ENCODE measurements around the gene BRSK2.
"Not testable (repeated sequence)": the region's sequence is repeated elsewhere in the genome, so short reads cannot be mapped to it uniquely, and the experiment has no call there.

Gene BRSK2

DNA sequence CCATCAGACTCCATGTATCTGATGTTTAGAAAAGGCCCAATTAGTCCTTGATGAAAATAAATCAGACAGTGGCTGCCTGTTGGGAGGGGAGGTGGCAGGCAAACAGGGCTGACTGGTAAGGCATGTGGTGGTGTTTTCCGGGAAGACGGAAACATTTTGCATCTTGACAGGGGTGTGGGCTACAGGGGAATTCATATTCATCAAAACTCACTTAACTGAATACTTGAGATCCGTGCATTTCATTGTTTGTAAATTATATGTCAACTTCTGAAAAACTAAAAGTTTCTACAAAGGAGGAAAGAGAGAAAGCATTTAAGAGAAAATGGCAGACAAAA, 107.0 kb downstream of the BRSK2 start:
- no peak for DNase-seq

GRCh38 chr11:1497600-1497999, 107.9 kb downstream of the BRSK2 start:
- no peak for DNase-seq

DNA sequence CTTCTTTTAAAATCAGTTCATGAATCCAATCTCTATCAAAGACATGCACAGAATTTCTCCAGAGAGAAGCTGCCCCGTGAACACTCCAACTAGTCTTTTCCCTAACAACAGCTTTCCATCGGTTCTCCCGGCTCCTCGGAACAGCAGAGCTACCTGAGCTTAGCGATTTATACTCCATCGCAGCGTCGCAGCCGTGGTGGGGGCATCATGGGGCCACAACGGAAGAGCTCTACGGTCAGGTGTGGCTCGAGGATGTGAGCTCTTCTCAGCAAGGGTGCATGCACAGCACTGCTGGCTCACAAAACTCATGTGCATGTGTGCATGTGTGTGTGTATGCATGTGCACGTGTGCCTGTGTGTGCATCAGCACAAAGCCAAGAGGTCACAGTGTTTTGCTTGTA, 108.5 kb downstream of the BRSK2 start:
- DNase-seq, result no peak

DNA sequence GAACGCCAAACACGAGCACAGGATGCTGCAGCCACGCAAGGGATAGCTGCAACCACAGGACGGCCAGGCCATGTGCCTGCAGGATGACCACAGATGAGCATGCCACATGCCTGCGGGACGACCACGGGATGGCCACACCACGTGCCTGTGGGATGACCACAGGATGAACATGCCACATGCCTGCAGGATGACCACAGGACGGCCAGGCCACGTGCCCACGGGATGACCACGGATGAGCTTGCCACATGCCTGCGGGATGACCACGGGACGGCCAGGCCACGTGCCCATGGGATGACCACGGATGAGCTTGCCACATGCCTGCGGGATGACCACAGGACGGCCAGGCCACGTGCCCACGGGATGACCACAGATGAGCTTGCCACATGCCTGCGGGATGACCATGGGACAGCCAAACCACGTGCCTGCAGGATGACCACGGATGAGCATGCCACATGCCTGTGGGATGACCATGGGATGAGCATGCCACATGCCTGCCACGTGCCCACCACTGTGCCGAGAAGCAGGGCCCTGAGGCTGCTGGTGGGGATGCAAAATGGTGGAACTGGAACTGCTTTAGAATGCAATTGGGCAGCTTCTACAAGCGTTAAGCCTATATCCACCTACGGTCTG, 109.6 kb downstream of the BRSK2 start:
- no peak for DNase-seq

GRCh38 chr11:1499899-1500298, 110.2 kb downstream of the BRSK2 start:
- no peak for DNase-seq

DNA sequence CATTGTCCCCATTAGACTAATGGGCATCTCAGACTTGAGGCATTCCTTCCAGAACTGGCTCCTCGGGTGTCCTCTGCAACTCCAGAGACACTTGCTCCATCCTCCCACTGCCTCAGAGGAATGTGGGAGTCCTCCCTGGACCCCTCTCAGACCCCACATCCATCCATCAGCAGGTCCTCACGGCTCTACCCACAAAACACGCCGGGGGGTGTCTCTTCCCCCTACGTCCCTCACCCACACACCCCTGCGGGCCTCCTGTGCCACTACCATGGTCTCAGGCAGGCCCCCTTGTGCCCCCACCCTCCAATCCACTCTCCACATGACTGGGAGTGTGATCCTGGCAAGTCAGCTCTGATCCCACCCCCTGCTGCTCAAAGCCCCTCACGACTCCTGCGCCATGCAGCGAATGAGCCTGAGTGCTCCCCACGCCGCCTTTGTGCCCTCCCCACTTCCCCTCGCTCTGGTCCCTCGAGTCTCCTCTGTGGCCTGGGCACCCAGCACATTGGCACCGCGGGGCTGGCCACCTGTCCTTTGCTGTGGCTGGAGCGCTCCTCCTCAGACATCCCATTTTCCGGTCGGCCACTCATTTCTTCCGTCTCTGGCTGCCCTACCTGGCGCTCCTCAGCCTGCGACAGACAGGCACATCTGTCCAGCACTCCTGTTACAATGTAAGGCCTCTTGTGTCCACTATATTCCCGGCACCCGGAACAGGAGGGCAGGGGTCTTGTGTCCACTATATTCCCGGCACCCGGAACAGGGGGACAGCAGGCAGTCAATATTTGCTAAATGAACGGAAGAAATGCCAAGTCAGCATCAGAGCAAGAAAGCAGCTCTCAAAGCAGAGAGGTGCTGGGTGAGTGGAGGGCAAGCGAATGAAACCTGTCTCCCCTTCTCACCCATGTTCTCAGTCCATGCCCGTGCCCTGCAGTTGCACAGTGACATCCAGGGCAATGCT, 111.0 kb downstream of the BRSK2 start:
- DNase-seq, result no peak

DNA sequence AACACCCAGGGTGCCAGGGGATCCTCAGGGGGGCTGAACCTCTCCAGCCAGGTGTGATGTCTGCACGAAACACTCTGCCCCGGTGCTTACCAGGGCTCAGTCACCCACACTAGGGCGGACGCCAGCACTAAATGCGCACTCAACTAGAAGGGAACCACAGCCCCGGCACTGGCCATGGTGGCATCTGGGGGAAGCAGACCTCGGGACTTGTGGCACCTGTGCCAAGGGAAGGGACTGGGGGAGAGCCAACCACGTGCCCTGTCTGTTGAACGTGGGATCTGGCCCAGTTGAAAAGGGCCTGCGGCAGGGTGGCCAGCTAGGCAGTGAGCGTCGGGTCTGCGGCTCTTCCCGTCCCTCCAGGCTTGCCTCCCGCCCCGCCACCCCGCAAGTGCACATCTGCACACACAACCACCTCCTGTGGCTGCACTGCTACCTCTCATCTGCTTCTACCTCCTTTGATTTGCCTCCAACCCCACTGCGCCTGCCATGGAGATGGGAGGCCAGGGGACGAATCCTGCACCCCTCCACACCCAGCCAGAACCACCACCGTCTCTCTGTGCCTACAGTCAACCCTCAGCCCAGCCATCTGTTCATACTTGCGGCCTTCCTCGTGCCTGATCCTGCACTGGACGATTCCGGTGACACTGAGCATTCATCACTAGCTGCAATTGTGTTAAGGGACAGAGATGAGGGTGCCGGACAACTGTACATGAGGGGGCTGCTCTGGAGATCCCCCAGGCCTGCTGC, 111.9 kb downstream of the BRSK2 start:
- peak in 3 of 56 donors; percentile 19 to 43 (median 37) for DNase-seq

DNA sequence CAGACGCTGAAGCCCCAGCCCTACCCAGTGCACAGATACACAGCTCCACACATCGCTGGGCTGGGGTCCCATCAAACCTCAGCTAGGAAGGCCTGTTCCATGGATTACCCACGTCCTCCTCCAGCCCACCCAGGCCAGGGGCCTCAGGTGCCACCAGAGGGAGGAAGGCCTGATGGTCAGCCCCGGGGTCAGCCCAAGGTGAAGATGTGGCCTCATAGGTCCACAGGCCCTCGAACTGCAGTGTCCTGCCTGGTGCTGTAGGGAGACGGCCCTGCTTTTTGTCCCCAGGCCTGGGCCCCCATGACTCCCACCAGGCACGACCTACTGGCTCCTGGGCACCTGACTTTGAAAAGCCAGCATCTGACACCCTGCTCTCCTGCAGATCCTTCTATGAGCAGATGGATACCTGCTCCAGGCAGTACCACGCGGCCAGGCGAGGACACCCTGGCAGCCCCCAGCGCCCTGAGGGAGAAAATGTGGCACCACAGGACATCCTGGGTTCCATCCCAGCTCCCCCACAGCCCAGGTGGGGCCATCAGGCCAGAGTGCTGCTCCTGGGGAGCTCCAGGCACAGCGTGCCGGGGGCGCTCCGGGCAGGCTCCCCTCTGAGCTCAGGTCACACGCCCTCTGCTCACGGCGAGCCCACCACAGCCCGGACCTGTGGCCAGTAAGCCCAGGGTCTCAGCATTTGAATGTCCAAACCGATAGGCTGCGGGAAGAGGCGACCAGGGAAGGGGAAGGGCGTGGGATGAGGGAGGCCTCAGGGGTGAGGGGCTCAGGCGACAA, 112.6 kb downstream of the BRSK2 start:
- DNase-seq, result no peak

DNA sequence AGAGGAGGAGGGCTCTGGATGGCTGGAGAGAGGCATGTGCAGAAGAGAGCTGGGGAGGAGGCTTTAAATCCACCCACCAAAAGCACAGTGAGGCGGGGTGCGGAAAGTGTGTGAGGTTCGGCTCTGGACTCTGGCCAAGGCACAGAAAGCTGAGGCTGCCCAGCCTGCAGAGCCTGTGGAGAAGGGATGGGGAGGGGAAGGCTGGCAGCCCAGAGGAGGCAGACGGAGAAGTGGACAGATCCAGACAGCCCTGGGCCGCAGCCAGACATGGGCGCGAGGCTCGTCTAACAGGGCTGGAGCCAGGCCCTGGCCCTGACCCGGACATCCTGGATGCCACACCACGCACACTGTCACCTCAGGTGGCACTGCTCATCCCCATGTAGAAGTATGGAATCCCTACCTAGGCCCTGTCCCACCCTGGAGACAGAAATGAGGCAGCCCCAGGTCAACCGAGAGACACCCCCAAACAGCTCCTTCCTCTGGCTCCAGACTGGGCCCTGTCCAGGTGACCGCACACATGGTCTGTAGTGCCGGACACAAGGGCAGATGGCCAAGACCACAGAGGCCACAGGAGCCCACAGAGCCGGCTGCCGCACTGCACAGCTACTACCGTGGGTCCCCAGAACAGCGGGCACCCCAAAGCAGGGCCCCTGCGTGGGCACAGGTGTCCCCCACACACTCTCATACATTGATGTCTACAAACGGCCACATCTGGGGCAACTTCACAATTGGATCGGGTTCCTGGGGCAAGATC, 113.4 kb downstream of the BRSK2 start:
- peak in 39 of 56 donors; percentile 20 to 76 (median 51) for DNase-seq

DNA sequence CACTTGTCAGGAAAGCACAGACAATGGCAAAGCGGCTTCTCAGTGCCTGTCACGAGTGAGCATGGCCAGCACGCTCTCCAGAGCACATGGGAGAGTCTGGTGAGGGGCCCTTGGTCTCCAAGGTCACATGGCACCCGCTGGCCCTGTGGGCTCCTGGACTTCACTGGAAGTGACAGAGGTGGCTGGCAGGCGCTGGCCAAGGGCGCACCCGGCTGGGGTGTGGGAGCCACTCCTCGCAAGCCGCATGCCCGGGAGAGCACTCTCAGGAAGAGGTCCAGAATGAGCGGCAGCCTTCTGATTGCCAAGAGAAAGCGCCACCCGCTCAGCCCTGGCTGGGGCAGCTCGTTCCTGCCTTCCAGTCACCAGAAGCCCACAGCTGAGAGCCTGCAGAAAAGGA, 114.0 kb downstream of the BRSK2 start:
- DNase-seq, result peak in 29 of 56 donors; percentile 18 to 71 (median 42)

- DNase-seq, result no peak
Observed at GRCh38 chr11:1504138-1504537, 114.4 kb downstream of the BRSK2 start.

- no peak for DNase-seq
Observed at GRCh38 chr11:1504581-1505290, 115.0 kb downstream of the BRSK2 start.

DNA sequence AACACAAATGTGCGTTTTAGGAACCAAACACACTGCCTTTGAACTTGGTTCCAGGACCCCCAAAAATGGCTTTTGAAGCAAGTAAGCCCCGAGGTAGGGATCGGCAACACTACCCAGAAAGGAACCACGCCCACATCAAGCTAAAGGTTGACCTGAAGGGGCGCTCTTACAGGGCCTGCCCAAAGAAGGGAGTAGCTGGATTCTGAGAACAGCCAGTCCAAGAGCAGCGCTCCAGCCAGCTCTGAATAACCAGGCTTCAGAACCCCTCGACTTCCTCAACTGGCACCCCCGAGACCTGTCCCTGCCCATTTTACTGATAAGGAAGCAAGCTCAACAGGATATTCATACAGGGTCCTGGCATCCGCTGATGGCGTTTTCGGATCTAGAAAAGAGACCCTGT, 115.7 kb downstream of the BRSK2 start:
- no peak for DNase-seq

- no peak for DNase-seq
Observed at GRCh38 chr11:1506981-1507380, 117.2 kb downstream of the BRSK2 start.

DNA sequence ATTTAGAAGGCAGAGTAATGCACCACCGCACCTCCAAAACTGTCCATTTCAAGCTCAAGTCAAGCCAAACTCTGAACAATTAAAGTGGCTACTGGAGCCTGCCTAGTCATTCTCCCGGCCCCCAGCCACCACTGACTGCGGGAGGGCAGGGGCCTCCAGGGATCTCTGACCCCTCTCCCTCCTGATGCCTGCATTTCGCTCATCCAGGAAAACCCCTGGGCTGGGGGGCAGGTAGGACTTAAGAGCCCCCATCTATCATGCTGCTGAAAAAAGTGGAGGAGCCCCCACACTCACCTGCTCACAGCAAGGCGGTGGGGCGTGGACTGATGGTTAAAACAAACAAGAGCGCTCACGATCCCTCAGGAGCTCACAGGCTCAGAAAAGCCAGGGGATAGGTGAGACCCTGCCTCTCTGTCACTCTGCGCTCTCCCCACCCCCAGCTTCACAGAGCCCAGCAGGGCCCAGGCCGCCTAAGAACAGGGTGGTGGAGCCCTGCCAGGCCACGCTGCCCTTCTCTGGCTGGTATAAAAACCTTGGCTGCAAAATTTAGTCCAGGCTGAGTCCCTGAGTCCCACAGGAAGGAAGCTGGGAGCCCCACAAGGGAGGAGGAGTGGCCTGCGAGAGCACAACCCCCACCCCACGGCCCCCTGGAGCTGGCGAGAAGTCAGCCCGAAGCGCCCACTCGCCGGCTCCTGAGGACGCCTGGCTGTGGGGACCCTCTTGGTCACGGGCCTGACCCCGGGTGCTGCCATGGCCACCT, 117.8 kb downstream of the BRSK2 start:
- peak in 12 of 56 donors; percentile 17 to 53 (median 46) for DNase-seq

GRCh38 chr11:1508491-1508891, 118.8 kb downstream of the BRSK2 start:
- DNase-seq, result no peak

- DNase-seq, result no peak
Observed at GRCh38 chr11:1508986-1509385, 119.3 kb downstream of the BRSK2 start.

DNA sequence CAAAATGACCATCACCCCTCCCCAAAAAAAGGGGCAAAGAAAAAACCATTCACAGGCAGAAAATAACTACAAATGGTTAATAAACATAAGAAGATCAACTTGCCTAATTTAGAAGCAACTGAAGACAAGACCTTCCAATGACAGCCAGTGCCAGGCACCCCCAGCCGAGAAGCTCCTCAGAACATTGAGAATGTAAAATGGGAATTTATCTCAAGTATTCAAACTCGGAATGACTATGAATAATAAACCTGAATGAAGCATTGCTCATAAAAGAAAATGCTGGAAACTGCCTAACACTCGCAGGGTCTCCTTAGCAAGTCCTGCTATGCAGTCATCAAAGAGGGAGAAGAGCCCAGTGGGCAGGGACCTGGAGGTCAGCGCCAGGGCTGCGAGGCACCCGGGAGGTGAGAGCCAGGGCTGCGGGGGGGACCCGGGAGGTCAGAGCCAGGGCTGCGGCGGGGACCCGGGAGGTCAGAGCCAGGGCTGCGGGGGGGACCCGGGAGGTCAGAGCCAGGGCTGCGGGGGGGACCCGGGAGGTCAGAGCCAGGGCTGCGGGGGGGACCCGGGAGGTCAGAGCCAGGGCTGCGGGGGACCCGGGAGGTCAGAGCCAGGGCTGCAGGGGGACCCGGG, 120.0 kb downstream of the BRSK2 start:
- DNase-seq, result no peak

DNA sequence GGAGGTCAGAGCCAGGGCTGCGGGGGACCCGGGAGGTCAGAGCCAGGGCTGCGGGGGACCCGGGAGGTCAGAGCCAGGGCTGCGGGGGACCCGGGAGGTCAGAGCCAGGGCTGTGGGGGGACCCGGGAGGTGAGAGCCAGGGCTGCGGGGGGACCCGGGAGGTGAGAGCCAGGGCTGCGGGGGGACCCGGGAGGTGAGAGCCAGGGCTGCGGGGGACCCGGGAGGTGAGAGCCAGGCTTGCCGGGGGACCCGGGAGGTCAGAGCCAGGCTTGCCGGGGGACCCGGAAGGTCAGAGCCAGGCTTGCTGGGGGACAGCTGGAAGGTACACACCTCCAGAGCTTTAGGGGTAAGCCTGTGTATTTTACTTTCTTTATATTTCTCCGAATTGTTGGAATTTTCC, 120.6 kb downstream of the BRSK2 start:
- DNase-seq, result not testable (repeated sequence)

All from amygdala (tissue), 56 donors.